ENCODE measurements around the gene STMN3.

DNA sequence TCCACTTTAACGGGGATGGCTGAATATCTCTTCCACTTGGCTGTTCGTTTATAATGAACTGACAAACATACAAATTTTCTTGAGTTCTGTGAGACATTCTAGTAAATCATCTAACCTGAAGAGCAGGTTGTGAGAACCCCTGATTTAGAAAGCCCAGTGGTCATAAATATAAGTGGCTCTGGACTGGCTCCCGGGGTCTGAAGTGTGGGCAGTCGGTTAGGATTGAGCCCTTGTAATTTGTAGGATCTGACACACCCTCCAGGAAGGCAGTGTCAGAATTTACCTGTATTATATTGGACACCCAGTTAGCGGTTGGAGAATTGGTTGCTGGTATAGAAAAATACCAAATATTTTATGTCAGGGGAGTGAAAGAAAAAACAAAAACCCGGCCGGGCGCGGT is 19.5 kb downstream of the STMN3 start:
- no peak for TF ChIP-seq POLR2AphosphoS2 (IDR thresholded peaks at IDR 0.05; ENCODE audit: low read depth, low read length)
- TF ChIP-seq, protein P1, sequence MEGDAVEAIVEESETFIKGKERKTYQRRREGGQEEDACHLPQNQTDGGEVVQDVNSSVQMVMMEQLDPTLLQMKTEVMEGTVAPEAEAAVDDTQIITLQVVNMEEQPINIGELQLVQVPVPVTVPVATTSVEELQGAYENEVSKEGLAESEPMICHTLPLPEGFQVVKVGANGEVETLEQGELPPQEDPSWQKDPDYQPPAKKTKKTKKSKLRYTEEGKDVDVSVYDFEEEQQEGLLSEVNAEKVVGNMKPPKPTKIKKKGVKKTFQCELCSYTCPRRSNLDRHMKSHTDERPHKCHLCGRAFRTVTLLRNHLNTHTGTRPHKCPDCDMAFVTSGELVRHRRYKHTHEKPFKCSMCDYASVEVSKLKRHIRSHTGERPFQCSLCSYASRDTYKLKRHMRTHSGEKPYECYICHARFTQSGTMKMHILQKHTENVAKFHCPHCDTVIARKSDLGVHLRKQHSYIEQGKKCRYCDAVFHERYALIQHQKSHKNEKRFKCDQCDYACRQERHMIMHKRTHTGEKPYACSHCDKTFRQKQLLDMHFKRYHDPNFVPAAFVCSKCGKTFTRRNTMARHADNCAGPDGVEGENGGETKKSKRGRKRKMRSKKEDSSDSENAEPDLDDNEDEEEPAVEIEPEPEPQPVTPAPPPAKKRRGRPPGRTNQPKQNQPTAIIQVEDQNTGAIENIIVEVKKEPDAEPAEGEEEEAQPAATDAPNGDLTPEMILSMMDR (IDR thresholded peaks at IDR 0.05 in 2 of 3, conservative IDR thresholded peaks at IDR 0.05 in 1 of 3; ENCODE audit: control insufficient read depth in 2 of 3, extremely low read depth in 1 of 3, insufficient read depth in 1 of 3, low read depth in 3 of 3, low read length in 3 of 3), result no peak
- no peak for TF ChIP-seq CBX5 (IDR thresholded peaks at IDR 0.05; ENCODE audit: low read depth)
- no peak for TF ChIP-seq POLR2AphosphoS5 (IDR thresholded peaks at IDR 0.05; ENCODE audit: low read length)
- no peak for TF ChIP-seq CBX3 (IDR thresholded peaks at IDR 0.05; ENCODE audit: borderline replicate concordance, low read depth)
- no peak for TF ChIP-seq RAD21 (IDR thresholded peaks at IDR 0.05; ENCODE audit: insufficient read depth, low read depth, low read length)
- no peak for TF ChIP-seq EGR1 (IDR thresholded peaks at IDR 0.05; ENCODE audit: borderline replicate concordance in 1 of 2, low read depth in 2 of 2, low read length in 2 of 2)
- no peak for TF ChIP-seq POLR2A (IDR thresholded peaks at IDR 0.05; ENCODE audit: low read depth, low read length)
- TF ChIP-seq NFIC (IDR thresholded peaks at IDR 0.05; ENCODE audit: low read depth, low read length), result no peak
- no peak for TF ChIP-seq YY1 (IDR thresholded peaks at IDR 0.05; ENCODE audit: low read depth, low read length)
- TF ChIP-seq NR2C2 (IDR thresholded peaks at IDR 0.05; ENCODE audit: borderline replicate concordance, control insufficient read depth, insufficient read length, low read depth), result no peak
- no peak for TF ChIP-seq STAT3 (IDR thresholded peaks at IDR 0.05; ENCODE audit: low read depth, low read length)
